ENCODE results near the gene HDAC10.

The HDAC10 gene

DNA sequence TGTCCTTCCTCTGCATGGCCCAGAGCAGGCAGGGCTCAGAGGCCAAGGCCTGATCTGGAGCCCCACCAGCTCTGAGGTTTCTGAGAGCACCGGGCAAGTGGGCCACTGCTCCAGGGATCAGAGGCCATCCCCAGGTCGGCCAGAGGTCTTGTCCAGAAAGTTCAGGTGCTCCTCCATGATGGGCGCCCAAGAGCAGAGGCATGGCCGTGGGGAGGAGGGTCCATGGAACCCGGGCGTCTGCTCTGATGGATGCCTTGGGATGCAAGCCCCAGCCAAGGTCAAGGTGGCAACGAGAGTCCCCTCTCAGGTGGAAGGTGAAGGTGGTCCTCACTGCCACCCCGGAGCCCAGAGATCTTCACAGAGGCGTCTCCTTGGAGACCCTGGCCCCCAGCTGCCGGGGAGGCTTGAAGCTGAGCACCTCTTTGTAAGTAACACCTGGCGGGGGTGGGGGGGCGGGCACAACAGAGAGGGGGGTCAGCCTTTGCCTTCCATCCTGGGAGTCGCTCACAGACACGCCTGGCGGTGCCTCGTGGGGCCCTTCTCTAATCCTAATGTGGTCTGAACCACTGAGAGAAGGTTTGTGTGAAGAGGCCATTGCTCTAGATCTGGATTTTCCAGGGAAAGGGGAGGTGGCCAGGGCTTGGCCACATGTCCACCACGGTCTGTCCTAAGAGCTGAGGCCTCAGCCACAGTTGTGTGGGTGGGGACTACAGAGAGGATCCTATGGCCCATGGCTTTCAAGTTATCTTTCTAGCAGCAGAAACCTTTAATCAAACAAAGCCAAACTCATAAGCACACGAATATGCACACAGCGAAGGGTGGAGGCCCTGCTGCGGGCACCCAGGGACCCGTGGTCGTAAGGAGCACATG is 2.2 kb upstream of the HDAC10 start:
- DNase-seq, result no peak

DNA sequence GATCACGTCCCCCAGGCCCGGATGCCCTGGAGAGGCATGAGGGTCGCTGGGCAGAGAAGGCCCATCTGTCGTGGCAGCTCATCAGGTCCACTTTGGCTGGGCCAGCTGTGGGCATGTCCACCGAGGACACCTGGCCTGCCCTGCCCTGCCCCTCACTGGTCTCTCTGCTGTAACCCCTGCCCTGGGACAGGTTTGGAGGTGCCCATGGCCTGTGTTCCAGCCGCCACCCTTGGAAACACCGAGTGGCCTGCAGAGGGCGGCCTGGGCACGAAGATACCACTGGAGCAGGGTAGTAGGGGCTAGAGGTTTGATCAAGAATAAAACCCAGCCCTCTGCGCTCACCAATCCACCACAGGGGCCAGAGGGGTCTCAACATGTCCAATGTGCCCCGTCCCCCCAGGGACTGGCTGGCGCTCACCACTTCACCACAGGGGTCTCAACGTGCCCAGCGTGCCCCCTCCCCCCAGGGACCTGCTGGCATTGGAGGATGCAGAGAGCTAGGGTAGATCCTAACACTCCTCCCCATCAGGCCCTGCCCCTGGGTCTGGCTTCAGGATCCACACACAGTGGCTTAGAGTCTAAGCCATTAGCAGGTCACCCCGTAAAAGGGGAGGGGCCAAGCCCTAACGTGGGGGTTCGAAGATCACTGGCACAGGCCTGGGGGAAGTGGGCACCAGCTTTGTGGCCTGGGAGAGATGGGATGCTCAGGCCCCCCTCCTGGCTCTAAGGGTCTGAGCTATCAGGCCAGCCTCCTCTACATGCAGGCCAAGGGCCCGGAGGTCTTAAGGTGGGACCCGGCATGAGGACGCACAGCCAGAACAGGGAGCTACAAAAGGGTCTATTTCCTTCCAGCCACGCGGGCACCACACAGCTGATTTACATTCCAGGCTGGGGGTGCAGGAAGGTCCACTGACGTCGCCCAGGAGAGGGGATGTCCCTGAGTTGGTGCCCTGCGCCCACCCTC is 1.3 kb upstream of the HDAC10 start:
- peak; percentile 60 for DNase-seq

DNA sequence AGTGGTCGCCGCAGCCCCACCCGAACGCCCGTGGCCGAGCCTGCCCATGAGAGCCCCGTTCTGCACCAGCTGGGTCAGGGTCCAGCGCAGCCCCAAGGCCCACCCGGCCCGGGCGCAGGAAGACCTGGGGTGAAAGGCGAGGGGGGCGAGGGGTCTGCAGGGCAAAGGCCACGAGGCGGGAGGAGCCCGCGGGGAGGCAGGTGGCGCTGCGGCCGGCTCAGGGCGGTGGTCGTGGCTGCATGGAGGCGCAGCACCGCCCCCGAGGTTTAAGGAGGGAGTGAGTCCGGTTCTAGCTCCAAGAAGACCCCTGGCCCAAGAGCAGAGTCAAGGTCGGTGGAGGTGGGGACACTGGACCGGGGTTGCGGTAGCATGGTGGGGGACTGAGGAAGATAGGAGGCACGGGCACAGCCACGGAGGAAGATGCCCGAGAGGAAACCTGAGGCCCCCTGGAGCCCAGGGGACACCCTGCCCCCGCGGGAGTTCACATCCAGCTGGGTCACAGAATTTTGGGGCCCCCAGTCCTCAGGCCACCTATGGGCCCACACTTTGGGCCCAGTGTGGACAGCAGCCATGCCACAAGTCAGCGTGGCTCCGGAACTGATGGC is 514 bp upstream of the HDAC10 start:
- DNase-seq, result no peak

DNA sequence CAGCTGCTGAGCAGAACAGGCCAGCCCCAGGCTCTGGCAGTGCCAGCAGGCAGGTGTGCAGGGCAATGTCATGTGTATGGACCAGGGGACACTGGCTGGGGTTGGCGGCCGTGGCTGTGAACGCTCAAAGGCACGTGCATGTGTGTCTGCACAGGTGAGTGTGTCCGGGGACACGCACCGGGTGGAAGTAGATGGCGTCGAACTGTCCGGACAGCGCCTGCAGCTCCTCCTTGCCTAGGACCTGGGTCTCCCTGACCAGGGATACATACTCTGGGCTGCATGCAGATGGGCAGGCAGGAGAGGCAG is 863 bp downstream of the HDAC10 start:
- DNase-seq, result no peak

DNA sequence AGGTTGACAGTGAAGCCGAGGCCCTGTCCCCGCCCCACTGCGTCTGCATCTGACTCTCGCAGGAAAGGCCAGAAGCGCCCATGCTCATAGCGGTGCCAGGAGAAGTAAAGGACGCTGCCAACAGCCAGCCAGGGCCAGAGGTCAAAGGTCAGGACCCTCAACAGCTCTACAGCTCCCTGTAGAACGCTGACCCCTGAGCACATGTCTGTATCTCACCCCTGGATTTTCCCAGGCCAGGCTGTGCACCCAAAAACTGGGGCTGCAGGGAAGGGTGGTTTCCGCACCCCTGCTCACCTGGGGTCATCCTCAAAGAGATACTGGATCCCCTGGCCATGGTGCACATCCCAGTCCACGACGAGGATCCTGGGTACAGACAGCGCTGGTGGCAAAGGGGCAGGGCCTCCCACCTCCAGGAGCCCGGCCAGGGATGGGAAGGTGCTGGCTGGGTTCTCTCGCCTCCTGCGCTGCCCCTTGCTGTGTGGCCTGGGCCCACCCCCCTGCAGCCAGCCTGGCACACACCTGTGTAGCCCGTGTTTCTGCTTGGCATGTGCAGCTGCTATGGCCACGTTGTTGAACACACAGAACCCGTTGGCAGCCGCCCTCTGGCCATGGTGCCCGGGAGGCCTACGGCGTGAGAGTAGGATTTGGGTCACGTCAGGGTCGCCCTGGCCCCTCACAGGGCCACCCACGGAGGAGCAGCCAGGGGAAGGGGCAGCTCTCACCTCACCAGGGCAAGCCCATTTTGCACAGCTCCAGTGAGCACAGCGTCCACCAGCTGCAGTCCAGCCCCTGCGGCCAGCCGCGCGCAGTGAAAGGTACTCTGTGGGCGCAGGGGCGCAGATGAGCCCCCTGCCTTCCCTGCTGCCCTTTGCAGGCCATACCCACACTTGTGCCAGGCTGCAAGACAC is 1.5 kb downstream of the HDAC10 start:
- no peak for DNase-seq

DNA sequence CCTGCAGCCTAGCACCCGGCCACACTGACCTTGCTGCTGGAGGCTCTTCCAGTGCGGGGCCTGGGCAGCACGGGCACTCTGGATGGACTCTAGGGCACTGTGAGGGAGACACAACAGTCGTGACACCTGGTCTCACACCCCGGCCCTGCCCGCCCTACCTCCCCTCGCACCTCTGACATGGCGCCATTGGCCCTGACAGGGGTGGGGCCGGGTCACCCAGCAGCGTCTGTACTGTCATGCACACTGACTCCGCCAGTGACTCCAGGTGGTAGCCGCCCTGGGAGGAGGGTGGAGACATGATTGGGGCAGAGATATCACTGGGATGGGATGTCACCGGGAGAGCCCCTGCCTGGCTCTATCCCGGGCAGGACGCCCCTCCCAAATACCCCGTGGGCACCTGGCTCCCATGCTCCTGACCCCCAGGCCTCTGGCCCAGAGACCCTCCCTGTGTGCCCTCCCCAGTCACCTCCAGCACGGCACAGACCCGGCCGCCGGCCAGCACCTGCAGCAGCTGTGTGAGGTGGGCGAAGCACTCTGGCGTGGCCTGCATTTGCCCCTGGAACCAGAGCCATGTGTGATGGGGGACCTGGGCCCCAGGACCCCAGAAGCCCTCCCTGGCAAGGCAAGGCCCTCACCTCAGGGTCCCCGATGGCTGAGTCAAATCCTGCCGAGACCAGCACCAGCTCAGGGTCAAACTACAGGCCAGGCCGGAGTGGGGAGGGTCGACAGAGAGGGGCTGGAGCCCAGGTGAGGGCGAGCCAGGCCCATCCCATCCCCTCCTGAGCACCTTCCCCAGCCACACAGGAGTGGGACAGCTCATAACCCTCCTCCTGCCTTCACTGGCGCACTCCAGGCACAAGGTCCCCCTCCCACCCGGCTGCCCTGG is 2.6 kb downstream of the HDAC10 start:
- DNase-seq, result no peak

DNA sequence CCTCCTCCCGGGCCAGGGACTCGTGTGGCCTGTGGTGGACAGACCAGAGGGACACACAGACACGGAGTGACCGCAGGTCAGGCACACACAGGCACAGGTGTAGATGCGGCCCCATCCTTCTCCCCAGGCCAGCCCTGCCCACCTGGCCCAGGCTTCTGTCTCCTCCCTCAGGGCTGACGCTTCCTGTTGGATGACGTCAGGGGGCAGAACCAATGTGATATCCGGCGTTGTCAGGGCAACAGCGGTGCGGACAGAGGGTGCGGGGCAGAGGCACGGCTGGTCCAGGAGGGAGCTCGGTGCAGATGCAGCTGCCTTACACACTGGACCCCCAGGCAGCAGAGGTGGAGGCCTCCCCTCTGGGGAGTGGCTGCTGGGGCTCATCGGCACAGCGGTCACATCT is 3.3 kb downstream of the HDAC10 start:
- DNase-seq, result peak; percentile 58

DNA sequence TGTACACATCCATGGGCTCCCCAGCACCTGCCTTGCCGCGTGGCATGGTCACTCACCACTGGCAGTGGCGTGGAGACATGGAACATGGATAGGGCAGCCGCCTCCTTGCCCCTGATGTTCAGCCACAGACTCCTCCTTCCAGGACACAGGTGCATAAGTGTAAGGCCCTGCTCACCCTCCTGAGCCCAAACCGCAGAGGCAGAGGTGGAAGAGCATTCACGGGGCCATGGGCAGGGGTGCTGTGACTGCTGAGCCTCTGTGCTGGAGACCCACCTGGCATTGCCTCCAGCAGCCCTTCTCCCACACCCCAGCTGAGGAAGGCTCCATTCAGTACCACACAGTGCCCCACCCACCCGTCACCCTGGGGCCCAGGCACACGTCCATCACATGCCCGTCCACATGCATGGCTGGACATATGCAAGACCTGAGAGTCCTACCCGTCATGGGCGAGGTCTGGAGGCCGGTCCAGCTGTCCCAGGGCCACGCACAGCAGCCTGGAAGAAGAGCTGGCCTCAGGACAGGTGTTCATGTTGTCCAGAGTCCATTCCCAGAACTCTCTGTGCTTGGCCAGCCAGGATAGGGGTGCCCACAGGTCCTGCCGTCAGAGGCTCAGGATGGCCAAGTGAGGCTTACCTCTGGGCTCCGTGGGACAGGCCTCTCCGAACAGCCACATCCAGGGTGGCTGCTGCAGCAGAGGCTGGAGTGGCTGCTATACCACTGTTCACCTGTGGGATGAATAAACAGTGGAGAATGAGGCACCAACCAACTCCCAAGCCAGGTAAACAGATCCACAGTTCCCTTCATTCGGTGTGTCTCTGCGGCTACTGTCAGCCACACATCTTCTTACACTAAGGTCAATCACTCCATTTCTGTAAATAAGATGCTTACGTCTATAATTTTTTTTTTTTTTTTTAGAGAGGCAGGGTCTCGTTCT is 4.6 kb downstream of the HDAC10 start:
- no peak for DNase-seq

DNA sequence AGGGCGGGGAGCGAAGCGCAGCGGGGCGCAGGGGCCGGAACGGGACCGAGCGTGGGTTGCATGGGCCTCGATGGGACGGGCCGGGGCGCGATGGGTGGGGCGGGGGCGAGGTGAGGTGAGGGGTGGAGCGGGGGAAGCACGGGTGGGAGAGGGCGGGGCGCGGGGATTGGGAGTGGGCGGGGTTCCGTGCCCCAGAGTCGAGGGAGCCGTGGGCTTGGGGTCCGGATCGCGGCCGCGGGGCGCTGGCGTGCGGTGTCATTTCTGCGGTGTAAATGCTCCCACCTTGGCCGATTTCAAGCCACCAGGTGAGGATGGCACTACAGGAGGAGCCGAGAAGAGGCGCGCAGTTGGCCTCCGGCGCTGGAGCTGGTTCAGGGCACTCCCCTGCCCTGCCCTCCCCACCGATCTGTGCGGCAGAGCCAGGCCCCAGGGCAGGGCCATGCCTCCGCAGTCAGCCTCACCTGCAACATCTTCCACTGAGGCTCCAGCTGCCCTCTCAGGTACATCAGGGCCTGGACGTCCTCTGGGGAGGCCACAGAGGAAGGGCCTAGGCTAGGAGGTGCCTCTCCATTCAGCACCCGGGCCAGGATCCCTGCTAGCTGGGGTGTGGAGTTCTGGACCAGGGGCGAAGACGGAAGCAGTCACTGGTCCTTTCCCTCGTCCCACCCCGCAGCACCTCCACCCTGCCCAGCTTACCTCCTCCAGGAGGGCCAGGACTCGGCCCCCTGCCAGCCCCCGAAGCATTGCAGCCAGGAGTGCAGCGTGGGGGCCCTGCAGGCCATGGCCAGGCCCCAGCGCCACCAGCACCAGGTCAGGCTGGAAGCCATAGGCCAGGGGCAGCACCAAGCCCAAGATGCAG is 5.6 kb downstream of the HDAC10 start:
- peak; percentile 13 for DNase-seq

DNA sequence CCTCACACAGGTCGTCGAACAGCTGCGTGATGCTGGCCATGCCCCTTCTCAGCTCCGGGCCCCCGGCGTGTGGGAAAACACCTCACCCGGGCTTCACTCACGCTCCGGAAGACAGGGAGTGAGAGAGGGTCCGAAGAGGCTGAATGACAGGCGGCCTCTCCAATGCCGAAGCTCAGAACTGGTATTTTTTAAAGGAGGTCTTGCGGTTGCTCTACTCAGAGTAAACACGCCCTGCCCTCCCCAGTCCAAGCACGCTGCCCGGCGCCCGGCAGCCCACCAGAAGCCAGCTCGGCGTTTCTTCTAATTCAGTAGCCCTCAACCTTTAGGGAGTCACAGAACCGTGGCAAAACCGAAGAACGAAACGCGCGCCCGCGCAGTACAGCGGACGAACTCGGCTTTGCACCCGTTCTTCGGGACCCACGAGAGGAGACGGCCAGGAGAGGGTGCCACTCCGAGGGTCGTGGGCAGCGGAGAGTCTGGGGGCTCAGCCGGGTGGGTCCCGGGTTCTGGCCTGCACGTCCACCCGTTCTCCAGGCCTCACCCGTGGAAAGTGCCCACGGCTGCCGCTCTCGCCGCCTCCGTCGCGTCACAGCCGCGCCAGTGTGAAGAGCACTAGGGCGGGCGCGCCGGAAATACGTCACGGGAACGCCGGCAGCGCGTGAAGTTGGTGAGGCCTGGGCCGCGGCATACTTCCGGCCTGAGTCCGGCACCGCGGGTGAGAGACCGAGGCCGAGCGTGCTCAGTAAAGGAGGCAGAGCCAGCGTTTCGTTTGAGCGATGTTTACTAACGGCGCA is 6.4 kb downstream of the HDAC10 start, which contains the start of gene TUBGCP6:
Gene TUBGCP6, minus strand, starts transcription at position 604 of the 794 bp plus-strand sequence. Its CDS starts 564 bp downstream, at position 40.
- peak; percentile 90 for DNase-seq

DNA sequence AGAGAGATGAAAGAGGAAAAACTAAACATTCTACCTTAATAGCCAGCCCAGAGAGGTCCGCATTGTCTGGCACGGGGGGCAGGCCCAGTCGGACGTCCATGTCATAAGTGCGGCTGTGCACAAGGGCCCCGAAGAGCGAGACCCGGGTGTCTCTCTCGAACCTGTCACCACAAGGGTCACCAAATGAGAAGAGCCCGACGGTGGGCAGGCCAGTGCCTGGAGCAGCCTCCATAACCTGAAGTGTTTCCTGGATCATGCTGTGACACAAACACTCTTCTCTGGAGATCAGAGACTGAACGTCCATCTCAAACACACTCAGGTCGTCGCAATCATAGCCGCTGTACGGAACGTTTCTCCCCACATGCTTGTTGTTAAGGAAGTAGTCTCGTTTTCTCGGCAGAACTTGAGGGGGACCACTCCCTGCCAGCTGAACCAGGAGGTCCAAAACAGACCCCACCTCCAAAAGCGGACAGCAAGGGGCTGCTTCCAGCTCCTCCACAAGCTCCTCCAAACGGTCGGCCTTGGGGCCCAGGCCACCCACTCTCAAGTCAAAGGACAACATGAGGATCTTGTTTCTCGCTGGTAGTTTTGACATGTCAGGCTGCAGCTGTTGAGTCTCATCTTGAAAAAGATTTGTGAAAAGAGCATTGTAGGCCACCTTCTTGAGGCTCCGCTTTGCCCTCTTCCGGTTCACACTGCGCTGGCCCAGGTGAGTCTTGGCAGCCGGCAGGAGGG is 7.2 kb downstream of the HDAC10 start:
- DNase-seq, result no peak

DNA sequence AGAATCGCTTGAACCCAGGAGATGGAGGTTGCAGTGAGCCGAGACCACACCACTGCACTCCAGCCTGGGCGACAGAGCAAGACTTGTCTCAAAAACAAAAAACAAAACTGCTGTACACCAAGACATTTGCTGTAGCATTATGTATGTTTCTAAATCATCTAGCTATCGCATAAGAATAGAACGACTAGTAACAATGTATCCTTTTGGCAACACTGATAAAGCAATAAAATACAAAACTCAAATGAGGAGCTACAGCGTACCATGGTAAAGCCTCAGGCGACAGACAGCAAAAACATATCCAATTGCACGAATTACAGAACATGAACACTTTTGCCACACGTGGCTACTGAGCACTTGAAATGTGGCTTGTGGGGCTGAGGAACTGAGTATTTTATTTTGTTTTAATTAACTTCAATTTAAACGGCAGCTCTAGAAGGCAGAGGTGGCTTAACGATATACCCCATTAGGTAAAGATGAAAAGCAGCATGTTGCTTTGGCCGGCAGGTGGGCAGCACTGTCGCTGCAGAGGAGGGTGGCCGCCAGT is 8.6 kb downstream of the HDAC10 start:
- DNase-seq, result no peak

DNA sequence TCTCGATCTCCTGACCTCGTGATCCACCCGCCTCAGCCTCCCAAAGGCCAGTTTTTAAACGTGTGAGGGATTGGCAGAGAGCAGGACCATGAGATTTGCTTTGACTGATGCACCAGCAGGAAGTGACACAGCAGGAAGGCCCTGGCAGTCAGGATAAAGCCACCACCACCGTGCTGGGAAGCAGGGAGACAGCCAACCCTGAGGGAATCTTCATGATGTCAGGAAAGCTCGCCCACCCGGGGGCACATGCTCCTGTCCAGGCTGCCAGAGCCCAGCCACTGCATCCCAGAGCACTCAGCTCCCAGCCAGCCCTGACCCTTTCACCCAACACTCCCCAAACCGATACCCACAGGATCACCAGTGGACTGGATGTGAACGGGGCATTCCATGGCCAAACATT is 12.3 kb downstream of the HDAC10 start:
- no peak for DNase-seq

DNA sequence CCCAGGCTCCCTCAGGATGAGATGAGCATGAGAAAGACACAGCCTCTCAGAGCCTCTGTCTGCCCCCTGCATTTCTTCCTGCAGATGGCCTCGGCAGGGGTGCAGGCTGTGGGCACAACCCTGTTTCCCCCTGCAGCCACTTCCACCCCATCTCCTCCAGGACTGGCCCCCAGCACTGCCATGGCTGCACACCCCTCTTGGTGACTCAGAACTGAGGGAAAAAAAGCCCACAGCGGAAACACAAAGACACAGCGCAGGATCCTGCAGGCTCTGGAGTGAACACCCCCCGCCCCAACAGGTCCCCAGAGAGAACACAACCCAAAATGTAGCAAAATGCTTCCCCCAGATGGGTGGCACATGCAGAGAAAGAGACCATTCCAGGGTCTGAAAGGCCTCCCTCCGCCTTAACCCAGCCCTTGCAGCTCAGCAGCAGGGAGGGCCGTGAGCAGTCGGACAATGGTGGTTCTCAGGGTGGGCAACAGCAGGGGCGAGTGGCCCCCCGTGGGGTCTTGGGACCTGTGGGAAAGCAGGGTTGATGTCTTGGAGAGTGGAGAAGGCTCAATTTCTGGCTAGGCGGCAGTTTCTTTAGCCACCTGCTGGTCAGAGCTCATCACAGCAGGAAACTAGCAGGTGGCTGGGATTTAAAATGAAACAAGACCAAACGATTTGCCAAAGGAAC is 14.2 kb downstream of the HDAC10 start:
- no peak for DNase-seq

DNA sequence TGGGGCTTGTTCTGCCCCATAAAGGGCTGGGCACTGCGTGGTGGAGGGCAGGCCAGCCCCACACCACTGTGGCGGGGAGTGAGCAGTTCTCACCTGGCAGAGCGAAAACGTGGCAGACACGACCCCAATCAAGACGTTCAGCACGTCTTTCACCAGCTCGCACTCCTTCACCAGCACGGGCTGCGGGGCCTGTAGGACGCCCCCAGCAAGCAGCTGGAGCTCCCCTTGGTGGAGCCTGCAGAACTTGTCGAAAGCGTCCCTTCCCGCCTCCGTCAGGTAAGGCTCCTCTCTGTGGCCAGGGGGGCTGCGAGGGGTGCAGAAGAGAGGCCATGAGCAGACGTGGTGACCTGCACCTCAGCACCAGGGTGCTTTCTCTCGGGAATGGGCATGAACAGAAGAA is 17.8 kb downstream of the HDAC10 start:
- no peak for DNase-seq

DNA sequence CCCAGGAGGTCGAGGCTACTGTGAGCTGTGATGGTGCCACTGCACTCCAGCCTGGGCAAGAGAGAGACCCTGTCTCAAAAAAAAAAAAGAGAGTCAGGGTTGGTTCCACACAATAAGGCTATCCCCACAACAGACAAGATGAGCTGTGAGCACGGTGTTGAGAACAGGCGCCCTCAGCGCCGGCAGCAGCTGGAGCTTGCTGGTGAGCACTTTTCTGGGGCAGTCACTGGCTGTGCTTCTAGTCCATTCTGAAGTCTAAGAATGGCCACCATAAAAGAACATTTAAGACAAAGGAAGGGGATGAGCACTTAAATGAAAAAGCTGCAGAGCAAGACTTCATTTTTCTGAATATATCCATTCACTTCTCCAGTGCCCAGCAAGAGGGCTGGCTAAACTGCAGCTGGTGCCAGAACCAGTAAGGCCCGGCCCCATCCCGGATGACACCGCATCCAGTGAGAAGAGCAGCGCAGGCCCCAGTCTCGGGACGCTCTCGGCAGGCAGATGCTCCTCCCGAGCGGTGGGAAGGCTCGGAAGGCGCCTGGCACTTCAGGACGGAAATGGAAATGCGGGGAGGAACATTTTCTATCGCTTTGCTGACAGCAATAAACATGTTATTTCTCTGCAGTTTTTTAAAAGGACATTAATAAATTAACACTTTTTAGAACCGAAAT is 18.4 kb downstream of the HDAC10 start:
- DNase-seq, result no peak
